Activated naive CD4-positive, alpha-beta T cell treated with anti-CD3 and anti-CD28 coated beads, Interleukin-2, amount 50 U/mL, for 72 hours (primary cell): ENCODE results near the gene CD244. TPM values are rescaled to one million over a fixed set of nuclear protein-coding genes. Genes with fewer than 3 reads are reported as not detected.

Experiments
- ATAC-seq, 2 donors: fragments of 150-1000 bp; cut with Tn5 transposase; 2 replicates each; pipeline ENCODE4 v1.10.0; 2021; ENCODE audit warnings: mild to moderate bottlenecking in 2 of 2, moderate library complexity in 2 of 2
- DNase-seq, 2 donors: peaks; one replicate each; pipeline ENCODE4 v3.0.0; 2021 to 2022; ENCODE audit warnings: low spot score in 2 of 2
- H3K27ac Mint-ChIP-seq, 2 donors: one replicate each; pipeline ENCODE4 v1.8.0; 2022; ENCODE audit warnings: mild to moderate bottlenecking in 2 of 2, mixed read lengths in 2 of 2
- H3K36me3 Mint-ChIP-seq, 2 donors: one replicate each; pipeline ENCODE4 v1.8.0; 2022; ENCODE audit warnings: mixed read lengths in 2 of 2
- H3K9me3 Mint-ChIP-seq, 2 donors: one replicate each; pipeline ENCODE4 v1.8.0; 2022; ENCODE audit warnings: mixed read lengths in 2 of 2
- total RNA-seq, 2 donors: library from RNA; stranded (reverse); gene quantifications; one replicate each; pipeline ENCODE4 v1.2.3, GENCODE V29; 2022

The CD244 gene
- total RNA-seq, 2 donors from 2014 or later = 0.36 TPM; not detected in 1

DNA sequence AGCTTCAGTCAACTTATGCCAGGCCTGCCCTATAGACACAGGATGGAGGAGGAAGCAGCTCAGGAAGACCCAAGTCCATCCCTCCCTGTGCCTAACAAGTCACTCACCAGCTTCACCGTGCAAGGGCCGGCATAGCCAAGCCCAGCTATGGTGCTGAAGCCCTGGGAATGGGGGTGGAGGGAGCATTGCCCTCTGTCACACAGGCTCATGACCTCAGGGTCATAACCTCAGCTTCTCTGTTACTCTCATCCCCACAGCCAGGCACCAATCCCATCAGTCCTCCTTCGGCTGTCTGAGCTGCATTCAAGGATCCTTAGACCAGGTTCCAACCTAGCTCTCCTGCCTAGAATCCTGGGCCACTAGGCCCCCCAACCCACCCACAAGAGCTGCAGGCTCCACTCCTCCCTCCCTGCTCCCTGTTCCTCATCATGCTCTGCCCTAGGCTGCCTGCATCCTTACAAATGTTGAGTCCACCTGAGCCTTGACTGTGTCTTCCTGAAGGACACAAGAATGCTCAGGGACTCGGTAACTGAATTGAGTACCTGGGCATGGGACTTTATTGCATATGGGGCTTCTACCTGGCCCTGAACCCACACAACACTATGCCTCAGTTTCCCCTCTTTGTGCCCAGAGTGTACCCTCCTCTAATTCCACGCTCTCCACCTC lies 1.7 kb downstream of the CD244 start:
- Mint-ChIP-seq H3K36me3 (no peaks in the 10 kb centered on the region), H3K9me3 (no peaks in the 10 kb centered on the region), H3K27ac (peak overlapping the region in 1 of 2 donors; percentile 37)
- no peak for DNase-seq
- no peak for ATAC-seq

DNA sequence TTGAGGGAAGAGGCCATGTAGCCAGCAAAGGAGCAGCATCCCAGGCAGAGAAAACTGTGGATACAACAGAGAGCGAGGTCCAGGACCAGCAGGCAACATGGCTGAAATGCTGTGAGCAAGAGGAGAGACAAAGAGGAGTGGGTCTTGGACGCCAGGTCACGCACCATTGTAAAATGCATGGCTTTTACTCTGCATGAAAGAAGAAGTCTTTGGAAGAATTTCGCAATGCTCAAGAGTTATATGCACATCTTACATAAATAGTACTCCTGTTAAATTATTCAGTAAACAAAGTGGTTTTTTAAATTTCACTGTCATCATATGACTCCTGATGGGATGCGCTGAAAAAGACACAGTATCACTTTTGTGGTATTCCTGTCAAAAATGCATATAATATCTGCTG lies 3.5 kb downstream of the CD244 start:
- Mint-ChIP-seq H3K27ac (no peak overlapping the region), H3K36me3 (no peaks in the 10 kb centered on the region), H3K9me3 (no peaks in the 10 kb centered on the region)
- ATAC-seq (no peak), DNase-seq (no peak)

DNA sequence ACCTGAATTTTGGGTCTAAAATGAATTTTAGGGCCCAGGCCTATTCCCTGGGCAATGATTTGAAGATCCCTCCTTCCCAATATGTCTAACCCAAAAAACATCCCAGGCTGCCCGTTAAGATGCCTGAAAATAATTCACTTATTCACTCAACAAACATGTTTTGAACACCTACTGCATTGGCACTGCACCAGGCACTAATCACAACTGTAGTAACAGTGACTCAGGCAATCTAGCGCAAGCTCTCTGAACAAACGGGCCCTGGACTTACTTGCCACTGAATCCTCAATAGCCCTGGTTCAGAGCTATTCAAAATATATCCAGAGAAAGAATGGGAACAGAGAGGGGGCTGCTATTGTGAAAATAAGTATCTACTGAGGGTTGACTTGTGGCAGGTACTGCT lies 4.2 kb downstream of the CD244 start:
- no peak for DNase-seq
- no peak for ATAC-seq
- Mint-ChIP-seq H3K9me3 (no peaks in the 10 kb centered on the region), H3K36me3 (no peaks in the 10 kb centered on the region), H3K27ac (no peak overlapping the region)

DNA sequence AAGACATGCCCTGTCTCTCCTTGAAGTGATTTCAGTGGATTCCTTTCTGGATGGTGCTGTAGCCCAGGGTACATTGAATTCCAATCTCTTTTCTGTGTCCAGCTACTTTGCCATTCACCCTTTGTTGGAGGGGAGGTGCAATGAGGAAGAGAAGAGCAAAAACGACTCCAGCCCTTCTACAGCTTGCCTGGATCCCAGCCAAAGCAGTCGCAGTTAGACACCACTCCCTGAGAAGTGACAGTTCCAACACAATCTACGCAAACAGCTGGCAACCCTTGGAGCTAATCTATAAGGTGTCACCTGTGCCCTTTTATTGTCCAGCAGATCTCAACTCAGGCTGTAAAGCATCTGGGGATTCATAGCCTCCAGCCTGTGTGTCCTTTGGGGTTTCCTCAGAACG lies 4.6 kb downstream of the CD244 start:
- Mint-ChIP-seq H3K36me3 (no peaks in the 10 kb centered on the region), H3K27ac (no peak overlapping the region), H3K9me3 (no peaks in the 10 kb centered on the region)
- ATAC-seq (no peak), DNase-seq (no peak)

DNA sequence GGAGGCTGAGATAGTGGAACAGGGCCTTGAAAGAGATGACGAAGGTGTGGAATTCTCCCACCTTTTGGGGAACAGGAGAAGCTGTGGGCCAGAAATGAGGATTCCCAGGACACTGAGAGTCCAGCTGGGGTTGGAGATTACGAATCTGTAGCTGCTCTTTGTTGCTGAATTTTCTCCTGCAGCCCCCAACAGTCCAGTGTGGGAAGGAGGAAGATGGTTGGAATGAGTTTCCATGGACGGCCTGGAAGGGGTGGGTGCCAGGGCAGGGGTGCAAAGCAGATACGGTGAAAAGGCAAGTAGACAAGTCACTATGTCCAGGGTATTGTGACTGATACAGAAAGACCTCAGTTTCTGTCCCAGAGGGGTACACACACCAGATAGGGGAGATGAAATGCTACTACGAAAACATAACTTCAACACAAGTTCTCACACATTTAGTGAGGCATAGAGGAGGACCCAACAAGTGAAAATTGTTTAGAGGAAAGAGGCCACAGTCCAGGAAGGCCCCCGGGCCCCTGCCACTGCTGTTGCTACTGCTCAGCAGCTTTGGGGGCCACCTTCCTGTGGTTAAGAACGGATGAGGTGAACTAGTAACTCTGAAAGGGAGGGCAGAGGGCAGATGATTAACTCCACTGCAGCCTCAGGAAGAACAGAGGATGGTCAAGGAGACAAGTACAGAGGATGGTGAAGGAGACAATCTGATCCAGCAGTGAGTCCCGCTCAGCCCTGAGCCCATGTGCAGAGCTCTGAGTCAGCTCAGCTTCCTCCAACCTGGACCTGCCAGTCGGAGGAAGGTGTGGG lies 7.3 kb downstream of the CD244 start:
- DNase-seq = no peak
- no peaks in the 10 kb centered on the region for H3K36me3 Mint-ChIP-seq
- ATAC-seq = peak in 1 of 2 donors; percentile 41
- H3K9me3 Mint-ChIP-seq = no peaks in the 10 kb centered on the region
- no peak overlapping the region for H3K27ac Mint-ChIP-seq

DNA sequence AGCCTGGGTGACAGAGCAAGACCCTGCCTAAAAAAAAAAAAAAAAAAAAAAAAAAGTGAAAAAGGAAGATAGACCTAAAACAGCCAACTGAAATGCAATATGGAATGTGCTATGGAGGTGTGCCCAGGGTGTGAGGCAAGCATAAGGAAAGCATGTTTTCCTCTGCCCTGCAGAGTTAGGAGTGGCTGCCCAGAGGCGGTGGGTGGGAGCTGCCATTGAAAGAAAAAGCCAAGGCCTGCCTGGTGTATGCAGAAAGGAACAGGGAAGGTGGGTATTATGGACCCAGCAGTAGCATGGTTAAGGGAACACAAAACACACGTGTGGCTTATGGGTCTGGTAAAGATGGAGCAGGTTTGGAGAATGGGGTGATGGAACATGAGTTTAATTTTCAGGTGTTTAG lies 8.9 kb downstream of the CD244 start:
- ATAC-seq (no peak), DNase-seq (no peak)
- Mint-ChIP-seq H3K36me3 (no peaks in the 10 kb centered on the region), H3K27ac (no peak overlapping the region), H3K9me3 (no peaks in the 10 kb centered on the region)

DNA sequence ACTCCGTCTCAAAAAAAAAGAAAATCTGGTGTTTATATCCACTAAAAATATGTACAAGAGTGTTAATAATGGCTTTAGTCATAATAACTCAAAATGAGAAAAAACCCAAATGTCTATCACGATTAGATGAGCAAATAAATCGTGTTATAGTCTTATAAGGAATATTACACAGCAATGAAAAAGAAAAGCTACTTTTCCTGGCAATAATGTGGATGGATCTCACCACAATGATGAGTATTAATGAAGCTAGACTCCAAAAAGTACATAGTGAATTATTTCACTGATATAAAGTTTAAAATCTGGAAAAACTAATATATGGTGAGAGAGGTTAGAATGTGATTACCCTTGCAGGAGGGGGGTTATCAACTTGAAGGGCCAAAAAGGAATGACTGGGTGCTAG lies 9.7 kb downstream of the CD244 start:
- Mint-ChIP-seq H3K9me3 (peaks cover 0 to 3% of the 10 kb centered on the region in 2 donors), H3K27ac (no peak overlapping the region), H3K36me3 (no peaks in the 10 kb centered on the region)
- no peak for DNase-seq
- no peak for ATAC-seq

DNA sequence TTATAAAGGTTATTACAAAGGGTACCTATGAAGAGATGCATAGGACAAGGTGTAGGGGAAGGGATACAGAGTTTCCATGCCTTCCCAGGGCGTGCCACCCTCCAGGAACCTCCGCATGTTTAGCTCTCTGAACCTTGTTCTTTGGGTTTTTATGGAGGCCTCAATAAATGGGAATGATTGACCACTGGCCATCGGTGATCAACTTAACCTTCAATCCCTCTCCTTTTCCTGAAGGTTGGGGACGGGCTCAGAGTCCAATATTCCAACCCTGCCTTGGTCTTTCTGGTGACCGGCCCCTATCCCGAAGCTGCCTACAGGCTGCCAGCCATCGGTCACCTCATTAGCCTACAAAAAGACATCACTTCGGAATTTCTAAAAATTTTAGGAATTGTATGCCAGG lies 11.7 kb downstream of the CD244 start:
- Mint-ChIP-seq H3K36me3 (no peaks in the 10 kb centered on the region), H3K9me3 (peaks cover 0 to 4% of the 10 kb centered on the region in 2 donors), H3K27ac (no peak overlapping the region)
- no peak for ATAC-seq
- no peak for DNase-seq

DNA sequence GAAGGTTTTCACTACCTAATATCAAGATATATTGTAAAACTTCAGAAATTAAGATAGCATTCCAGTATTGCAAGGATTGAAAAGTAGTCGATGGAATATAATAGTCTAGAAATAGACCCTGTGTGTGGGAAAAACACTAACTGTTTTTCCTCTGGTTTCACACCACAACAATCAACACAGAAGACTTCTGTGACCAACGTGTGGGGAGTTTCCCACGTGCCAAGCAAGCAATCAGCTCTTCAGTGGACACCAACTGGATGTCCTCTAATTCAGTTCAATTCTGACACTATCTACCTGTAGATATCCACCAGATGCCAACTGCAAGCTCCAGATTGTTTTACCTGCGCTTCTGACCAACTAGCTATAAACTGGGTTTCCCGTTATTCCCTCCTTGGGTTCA lies 12.1 kb downstream of the CD244 start:
- Mint-ChIP-seq H3K36me3 (peaks cover 0 to under 1% of the 10 kb centered on the region in 2 donors), H3K9me3 (peaks cover 0 to 4% of the 10 kb centered on the region in 2 donors)

DNA sequence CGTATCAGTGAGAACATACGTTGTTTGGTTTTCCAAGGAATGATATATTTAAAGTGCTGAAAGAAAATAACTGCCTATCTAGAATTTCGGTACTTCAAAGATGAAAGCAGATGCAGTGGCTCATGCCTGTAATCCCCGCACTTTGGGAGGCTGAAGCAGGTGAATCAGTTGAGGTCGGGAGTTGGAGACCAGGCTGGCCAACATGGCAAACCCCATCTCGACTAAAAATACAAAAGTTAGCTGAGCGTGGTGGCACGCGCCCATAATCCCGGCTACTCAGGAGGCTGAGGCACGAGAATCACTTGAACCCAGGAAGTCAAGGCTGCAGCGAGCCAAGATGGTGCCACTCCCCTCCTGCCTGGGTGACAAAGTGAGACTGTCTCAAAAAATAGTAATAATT lies 16.4 kb downstream of the CD244 start:
- Mint-ChIP-seq H3K36me3 (peaks cover 0 to 7% of the 10 kb centered on the region in 2 donors), H3K9me3 (peaks cover 0 to 10% of the 10 kb centered on the region in 2 donors), H3K27ac (no peak overlapping the region)
- ATAC-seq (no peak), DNase-seq (no peak)

More for the DNA sequence above, 12.1 kb downstream of the CD244 start:
- no peak overlapping the region for H3K27ac Mint-ChIP-seq
- DNase-seq (no peak), ATAC-seq (no peak)

DNA sequence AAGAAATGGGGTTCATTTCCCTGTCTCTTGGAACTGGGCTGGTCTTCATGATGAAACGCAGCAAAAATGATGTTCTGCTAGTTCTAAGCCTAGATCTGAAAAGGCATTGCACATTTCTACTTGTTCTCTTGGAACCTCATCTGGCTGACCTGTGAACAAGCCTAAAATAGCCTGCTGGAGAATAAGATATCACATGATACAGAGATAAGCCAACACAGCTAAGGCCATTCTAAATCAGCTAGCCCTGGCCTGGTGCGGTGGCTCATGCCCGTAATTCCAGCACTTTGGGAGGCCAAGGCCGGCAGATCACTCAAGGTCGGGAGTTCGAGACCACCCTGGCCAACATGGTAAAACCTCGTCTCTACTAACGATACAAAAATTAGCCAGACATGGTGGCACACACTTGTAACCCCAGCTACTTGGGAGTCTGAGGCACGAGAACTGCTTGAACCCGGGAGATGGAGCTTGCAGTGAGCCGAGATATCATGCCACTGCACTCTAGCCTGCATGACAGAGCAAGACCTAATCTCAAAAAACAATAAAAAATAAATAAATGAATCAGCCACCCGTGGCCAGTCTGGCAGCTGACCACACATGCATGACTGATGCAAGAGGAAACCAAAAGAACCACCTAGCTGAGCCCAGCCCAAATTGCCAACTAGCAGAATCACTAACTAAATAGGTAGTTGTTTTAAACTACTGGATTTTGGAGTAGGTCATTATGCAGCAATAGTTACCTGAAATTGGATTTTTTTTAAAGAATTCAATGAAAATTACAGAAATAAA lies 18.0 kb downstream of the CD244 start:
- H3K27ac Mint-ChIP-seq = no peak overlapping the region
- DNase-seq (no peak), ATAC-seq (no peak)
- H3K9me3 Mint-ChIP-seq = peaks cover 0 to 10% of the 10 kb centered on the region in 2 donors
- peaks cover 0 to 7% of the 10 kb centered on the region in 2 donors for H3K36me3 Mint-ChIP-seq

DNA sequence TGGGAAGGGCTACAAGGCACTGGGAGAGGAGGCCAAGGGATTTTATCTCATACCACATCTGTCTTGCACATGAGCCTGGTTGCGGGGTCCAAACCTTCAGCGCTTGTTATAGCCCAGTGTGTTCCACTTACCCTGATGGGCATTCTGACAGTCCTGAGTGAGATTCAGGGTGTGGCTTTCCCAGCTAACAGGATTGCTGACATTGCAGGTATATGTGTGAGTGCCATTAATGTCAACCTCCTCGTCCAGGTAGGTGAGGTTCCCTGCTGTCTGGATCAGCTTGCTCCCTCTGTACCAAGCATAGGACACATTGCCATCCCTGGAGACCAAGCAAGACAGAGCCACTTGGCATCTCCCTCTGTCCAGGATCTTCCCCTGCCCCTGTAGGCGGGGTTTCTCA lies 21.6 kb downstream of the CD244 start:
- H3K9me3 Mint-ChIP-seq = peaks cover 0 to 6% of the 10 kb centered on the region in 2 donors
- peaks cover 0 to 7% of the 10 kb centered on the region in 2 donors for H3K36me3 Mint-ChIP-seq
- H3K27ac Mint-ChIP-seq = no peak overlapping the region
- DNase-seq (no peak), ATAC-seq (no peak)

DNA sequence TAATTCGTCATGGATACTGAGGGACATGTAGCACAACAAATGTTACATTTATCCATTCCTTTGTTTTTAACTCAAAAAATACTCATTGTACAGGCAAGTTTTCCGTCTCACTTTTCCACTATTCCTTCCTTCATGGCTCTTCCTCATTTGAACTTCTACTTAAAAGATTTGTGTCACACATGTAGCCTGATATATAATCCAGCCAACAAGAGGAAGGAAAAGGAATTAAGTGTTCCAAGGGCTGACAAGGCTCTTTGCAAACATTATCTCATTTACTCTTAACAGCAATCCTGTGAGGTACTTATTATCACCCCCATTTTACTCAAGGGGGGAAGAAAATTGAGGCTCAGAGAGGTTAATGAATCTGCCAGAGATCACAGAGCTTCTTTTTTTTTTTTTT lies 22.9 kb downstream of the CD244 start:
- Mint-ChIP-seq H3K9me3 (no peaks in the 10 kb centered on the region), H3K27ac (no peak overlapping the region), H3K36me3 (no peaks in the 10 kb centered on the region)
- DNase-seq (no peak), ATAC-seq (no peak)

DNA sequence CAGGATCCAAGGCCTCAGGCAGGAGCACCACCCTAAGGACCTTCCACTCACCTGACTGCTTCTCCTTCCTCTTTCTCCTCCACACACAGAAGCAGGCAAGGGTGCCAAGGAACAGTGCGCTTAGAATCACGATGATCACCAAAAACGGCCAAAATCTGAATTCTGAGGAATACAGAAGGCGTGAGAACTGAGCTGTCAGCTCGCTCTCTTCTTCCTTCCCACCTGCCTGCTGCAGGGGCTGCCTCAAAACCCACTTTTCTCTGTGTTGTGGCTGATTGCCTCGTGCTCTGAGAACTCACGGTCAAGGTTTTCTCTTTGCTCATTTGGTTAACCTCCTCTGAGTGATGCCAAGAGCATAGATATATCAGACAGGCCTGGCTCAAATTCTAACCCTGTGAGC lies 23.8 kb downstream of the CD244 start:
- peak overlapping the region in 1 of 2 donors; percentile 44 for H3K27ac Mint-ChIP-seq

DNA sequence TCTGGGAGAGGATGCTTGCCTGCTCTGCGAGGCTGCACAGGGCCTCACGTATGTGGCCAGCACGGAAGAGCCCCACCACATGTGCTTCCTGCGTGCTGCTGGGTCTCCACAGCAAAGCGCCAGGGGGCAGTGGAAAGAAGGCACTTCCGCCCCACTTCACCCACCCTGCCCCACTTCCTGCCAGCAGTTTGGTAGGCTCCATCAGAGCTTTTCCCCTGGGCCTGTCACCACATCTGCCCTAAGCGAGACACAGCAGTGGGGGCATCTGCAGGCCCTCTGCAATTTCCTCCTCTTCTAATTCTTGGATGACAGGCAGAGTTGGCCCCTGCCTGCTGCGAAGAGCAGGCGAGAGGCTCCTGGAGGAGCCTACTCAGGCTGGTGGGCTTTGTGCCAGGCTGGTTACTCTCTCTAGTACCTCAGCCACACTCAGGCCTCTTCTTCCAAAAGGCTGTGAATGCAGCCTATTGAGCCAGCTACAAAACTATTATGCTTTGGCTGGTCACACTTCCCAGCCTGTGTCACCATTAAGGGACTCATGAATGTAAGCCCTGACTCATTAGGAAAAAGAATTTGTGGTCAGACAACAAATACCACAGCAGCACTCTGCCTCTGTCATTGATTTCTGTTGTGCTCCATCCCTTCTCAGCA lies 25.0 kb downstream of the CD244 start:
- ATAC-seq = peak; percentile 85 to 91
- Mint-ChIP-seq H3K36me3 (no peaks in the 10 kb centered on the region), H3K27ac (peak overlapping the region; percentile 83 to 98), H3K9me3 (no peaks in the 10 kb centered on the region)
- peak; percentile 63 to 79 for DNase-seq

More for the DNA sequence above, 23.8 kb downstream of the CD244 start:
- no peak for DNase-seq
- no peaks in the 10 kb centered on the region for H3K36me3 Mint-ChIP-seq
- no peaks in the 10 kb centered on the region for H3K9me3 Mint-ChIP-seq
- ATAC-seq = no peak

DNA sequence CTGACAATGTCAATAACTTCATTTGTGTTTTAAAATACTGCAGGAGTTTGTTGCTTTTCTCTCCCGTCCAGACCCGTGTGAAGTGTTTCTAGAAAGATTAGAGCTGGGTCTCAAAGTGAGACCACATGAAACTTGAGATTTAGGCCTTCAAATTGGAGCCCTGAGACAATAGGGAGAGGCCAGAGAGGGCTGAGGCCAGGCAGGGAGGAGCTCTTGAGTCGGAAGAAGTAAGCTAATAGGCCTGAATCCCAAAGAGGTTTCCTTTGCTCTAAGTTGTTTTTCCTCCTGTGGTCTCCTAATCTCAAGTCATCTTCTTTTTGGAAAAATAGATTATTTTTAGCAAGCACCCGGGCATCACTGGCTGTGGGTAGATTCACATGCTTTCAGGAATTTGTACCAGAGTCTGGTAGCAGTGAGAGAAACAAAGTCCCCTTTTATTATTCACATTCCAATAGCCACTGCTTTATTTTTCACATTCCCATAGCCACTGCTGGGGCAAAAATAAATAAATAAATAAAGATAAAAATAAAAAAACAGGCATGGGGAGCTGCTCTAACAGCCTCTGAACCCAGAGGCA lies 25.6 kb downstream of the CD244 start:
- H3K9me3 Mint-ChIP-seq = no peaks in the 10 kb centered on the region

More for the DNA sequence above, 25.6 kb downstream of the CD244 start:
- Mint-ChIP-seq H3K36me3 (no peaks in the 10 kb centered on the region), H3K27ac (peak overlapping the region; percentile 60 to 92)
- ATAC-seq (no peak), DNase-seq (no peak)
